ENCODE data around the gene FGF5. TPM values are rescaled to one million over a fixed set of nuclear protein-coding genes. Genes with fewer than 3 reads are reported as not detected.
"Not testable (repeated sequence)": the region's sequence is repeated elsewhere in the genome, so short reads cannot be mapped to it uniquely, and the experiment has no call there.

Gene FGF5
- polyA plus RNA-seq, 1 donor, result 0.25 TPM

GRCh38 chr4:80290665-80291064, 24.2 kb downstream of the FGF5 start:
- H3K36me3 ChIP-seq (ENCODE audit: control insufficient read depth, insufficient read depth, low read length); DNase-seq; H3K9me3 ChIP-seq (ENCODE audit: control insufficient read depth, low read depth, low read length); H3K4me3 ChIP-seq (ENCODE audit: low read length); H3K4me1 ChIP-seq (ENCODE audit: control insufficient read depth, insufficient read depth, low read length); H3K27ac ChIP-seq (ENCODE audit: low read length); H3K27me3 ChIP-seq (ENCODE audit: control insufficient read depth, insufficient read depth, low read length): not testable (repeated sequence)
- no CpG with 5 or more reads among the region's 2 CpGs for WGBS (ENCODE audit: insufficient coverage, low lambda C conversion rate)

GRCh38 chr4:80294206-80294605, 27.7 kb downstream of the FGF5 start:
- Histone ChIP-seq H3K4me1 (ENCODE audit: control insufficient read depth, insufficient read depth, low read length) (no peaks in the 10 kb centered on the region), H3K9me3 (ENCODE audit: control insufficient read depth, low read depth, low read length) (no peaks in the 10 kb centered on the region), H3K36me3 (ENCODE audit: control insufficient read depth, insufficient read depth, low read length) (no peaks in the 10 kb centered on the region), H3K27ac (ENCODE audit: low read length) (no peak overlapping the region), H3K4me3 (ENCODE audit: low read length) (no peak overlapping the region), H3K27me3 (ENCODE audit: control insufficient read depth, insufficient read depth, low read length) (no peaks in the 10 kb centered on the region)
- WGBS (ENCODE audit: insufficient coverage, low lambda C conversion rate), result no CpG with 5 or more reads among the region's 2 CpGs
- no peak for DNase-seq

- Histone ChIP-seq H3K36me3 (ENCODE audit: control insufficient read depth, insufficient read depth, low read length) (no peaks in the 10 kb centered on the region), H3K4me1 (ENCODE audit: control insufficient read depth, insufficient read depth, low read length) (no peaks in the 10 kb centered on the region), H3K4me3 (ENCODE audit: low read length) (no peak overlapping the region), H3K27ac (ENCODE audit: low read length) (no peak overlapping the region), H3K27me3 (ENCODE audit: control insufficient read depth, insufficient read depth, low read length) (no peaks in the 10 kb centered on the region), H3K9me3 (ENCODE audit: control insufficient read depth, low read depth, low read length) (no peaks in the 10 kb centered on the region)
- DNase-seq, result no peak
- no CpG with 5 or more reads among the region's 3 CpGs for WGBS (ENCODE audit: insufficient coverage, low lambda C conversion rate)
Observed at GRCh38 chr4:80295336-80295735, 28.9 kb downstream of the FGF5 start.

GRCh38 chr4:80295826-80296225, 29.4 kb downstream of the FGF5 start:
- Histone ChIP-seq H3K36me3 (ENCODE audit: control insufficient read depth, insufficient read depth, low read length) (no peaks in the 10 kb centered on the region), H3K9me3 (ENCODE audit: control insufficient read depth, low read depth, low read length) (no peaks in the 10 kb centered on the region), H3K27me3 (ENCODE audit: control insufficient read depth, insufficient read depth, low read length) (no peaks in the 10 kb centered on the region), H3K4me3 (ENCODE audit: low read length) (no peak overlapping the region), H3K4me1 (ENCODE audit: control insufficient read depth, insufficient read depth, low read length) (no peaks in the 10 kb centered on the region), H3K27ac (ENCODE audit: low read length) (no peak overlapping the region)
- no peak for DNase-seq
- WGBS (ENCODE audit: insufficient coverage, low lambda C conversion rate), result 93% methylated on average over 3 of the region's 5 CpGs

DNA sequence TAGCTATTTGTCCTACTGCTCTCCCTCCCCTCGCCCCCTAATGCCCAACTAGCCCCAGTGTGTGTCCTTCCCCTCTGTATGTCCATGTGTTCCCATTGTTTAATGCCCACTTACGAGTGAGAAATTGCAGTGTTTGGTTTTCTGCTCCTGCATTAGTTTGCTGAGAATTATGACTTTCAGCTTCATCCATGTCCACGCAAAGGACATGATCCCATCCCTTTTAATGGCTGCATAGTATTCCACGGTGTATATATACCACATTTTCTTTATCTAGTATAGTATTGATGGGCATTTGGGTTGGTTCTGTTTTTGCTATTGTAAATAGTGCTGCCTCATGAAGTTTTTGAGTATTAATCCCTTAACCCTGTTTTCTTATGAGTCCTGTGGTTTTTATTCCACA, 35.4 kb downstream of the FGF5 start:
- Histone ChIP-seq H3K27ac (ENCODE audit: low read length) (no peak overlapping the region), H3K9me3 (ENCODE audit: control insufficient read depth, low read depth, low read length) (peaks cover 7% of the 10 kb centered on the region), H3K4me3 (ENCODE audit: low read length) (no peak overlapping the region), H3K27me3 (ENCODE audit: control insufficient read depth, insufficient read depth, low read length) (no peaks in the 10 kb centered on the region), H3K4me1 (ENCODE audit: control insufficient read depth, insufficient read depth, low read length) (no peaks in the 10 kb centered on the region), H3K36me3 (ENCODE audit: control insufficient read depth, insufficient read depth, low read length) (no peaks in the 10 kb centered on the region)
- no CpG with 5 or more reads among the region's 4 CpGs for WGBS (ENCODE audit: insufficient coverage, low lambda C conversion rate)
- DNase-seq, result no peak

- H3K9me3 ChIP-seq (ENCODE audit: control insufficient read depth, low read depth, low read length), result peaks cover 7% of the 10 kb centered on the region
- H3K4me1 ChIP-seq (ENCODE audit: control insufficient read depth, insufficient read depth, low read length), result no peaks in the 10 kb centered on the region
- DNase-seq, result no peak
- no peak overlapping the region for H3K4me3 ChIP-seq (ENCODE audit: low read length)
- H3K27me3 ChIP-seq (ENCODE audit: control insufficient read depth, insufficient read depth, low read length), result peaks cover 1% of the 10 kb centered on the region
- no CpG with 5 or more reads among the region's 26 CpGs for WGBS (ENCODE audit: insufficient coverage, low lambda C conversion rate)
- H3K36me3 ChIP-seq (ENCODE audit: control insufficient read depth, insufficient read depth, low read length), result no peaks in the 10 kb centered on the region
- no peak overlapping the region for H3K27ac ChIP-seq (ENCODE audit: low read length)
Observed at GRCh38 chr4:80302616-80303223, 36.3 kb downstream of the FGF5 start.

DNA sequence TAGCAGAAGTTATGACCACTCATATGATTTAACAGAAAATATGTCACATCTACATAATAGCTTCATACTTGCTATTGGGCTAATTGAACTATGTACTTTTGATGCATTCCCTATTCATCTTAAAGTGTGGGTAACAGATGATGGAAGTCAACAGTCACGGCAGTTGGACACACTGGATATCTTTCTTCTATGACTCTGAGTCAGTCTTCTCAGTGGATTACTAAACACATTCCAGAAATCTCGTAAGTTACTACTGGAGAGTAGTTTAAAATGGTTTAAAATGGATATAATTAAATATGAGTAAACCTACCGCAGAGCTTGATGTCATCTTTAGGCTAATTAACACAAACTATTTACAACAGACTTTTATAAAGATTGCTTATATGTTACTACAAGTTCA, 39.0 kb downstream of the FGF5 start:
- no peak for DNase-seq
- Histone ChIP-seq H3K27me3 (ENCODE audit: control insufficient read depth, insufficient read depth, low read length) (peaks cover 6% of the 10 kb centered on the region), H3K4me1 (ENCODE audit: control insufficient read depth, insufficient read depth, low read length) (no peaks in the 10 kb centered on the region), H3K36me3 (ENCODE audit: control insufficient read depth, insufficient read depth, low read length) (no peaks in the 10 kb centered on the region), H3K27ac (ENCODE audit: low read length) (no peak overlapping the region), H3K4me3 (ENCODE audit: low read length) (no peak overlapping the region), H3K9me3 (ENCODE audit: control insufficient read depth, low read depth, low read length) (peaks cover 7% of the 10 kb centered on the region)
- WGBS (ENCODE audit: insufficient coverage, low lambda C conversion rate), result no CpG with 5 or more reads among the region's 3 CpGs

- Histone ChIP-seq H3K36me3 (ENCODE audit: control insufficient read depth, insufficient read depth, low read length) (no peaks in the 10 kb centered on the region), H3K4me1 (ENCODE audit: control insufficient read depth, insufficient read depth, low read length) (no peaks in the 10 kb centered on the region), H3K9me3 (ENCODE audit: control insufficient read depth, low read depth, low read length) (peaks cover 7% of the 10 kb centered on the region), H3K27me3 (ENCODE audit: control insufficient read depth, insufficient read depth, low read length) (peaks cover 8% of the 10 kb centered on the region), H3K4me3 (ENCODE audit: low read length) (no peak overlapping the region), H3K27ac (ENCODE audit: low read length) (no peak overlapping the region)
- 80% methylated on average over 1 of the region's 2 CpGs for WGBS (ENCODE audit: insufficient coverage, low lambda C conversion rate)
- DNase-seq, result no peak
Observed at GRCh38 chr4:80306260-80306659, 39.8 kb downstream of the FGF5 start.

DNA sequence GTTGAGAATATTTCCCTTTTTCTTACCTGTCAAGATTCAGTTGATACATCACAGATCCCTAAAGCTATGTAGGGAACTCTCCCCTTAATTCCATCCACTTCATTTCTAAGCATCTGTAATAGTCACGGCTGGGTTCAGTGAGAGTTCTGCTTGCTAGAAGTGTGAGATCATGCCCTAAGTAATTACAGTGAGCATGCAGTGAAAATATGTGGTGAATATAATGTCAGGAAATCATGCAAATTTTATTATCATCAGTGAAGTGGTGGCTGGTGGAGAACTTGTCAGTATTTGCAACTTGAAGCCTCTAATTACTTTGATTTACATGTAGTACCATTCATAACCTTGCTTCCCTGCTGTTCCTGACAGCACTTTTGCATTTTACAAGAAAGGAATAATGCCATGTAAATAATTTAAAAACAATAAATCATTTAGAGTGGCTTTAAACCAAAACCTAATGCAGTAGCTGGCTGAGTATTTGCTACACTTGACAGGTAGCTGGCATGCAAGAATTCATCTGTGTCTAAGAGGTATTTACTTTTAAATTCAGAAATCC, 40.8 kb downstream of the FGF5 start:
- no peak overlapping the region for H3K27ac ChIP-seq (ENCODE audit: low read length)
- no peaks in the 10 kb centered on the region for H3K36me3 ChIP-seq (ENCODE audit: control insufficient read depth, insufficient read depth, low read length)
- no CpG with 5 or more reads among the region's 1 CpG for WGBS (ENCODE audit: insufficient coverage, low lambda C conversion rate)

GRCh38 chr4:80307774-80308465, 41.5 kb downstream of the FGF5 start:
- no peaks in the 10 kb centered on the region for H3K4me1 ChIP-seq (ENCODE audit: control insufficient read depth, insufficient read depth, low read length)
- no peak overlapping the region for H3K27ac ChIP-seq (ENCODE audit: low read length)
- H3K4me3 ChIP-seq (ENCODE audit: low read length), result no peak overlapping the region
- H3K27me3 ChIP-seq (ENCODE audit: control insufficient read depth, insufficient read depth, low read length), result peaks cover 8% of the 10 kb centered on the region
- WGBS (ENCODE audit: insufficient coverage, low lambda C conversion rate), result no CpG with 5 or more reads among the region's 10 CpGs
- H3K9me3 ChIP-seq (ENCODE audit: control insufficient read depth, low read depth, low read length), result peaks cover 2% of the 10 kb centered on the region
- no peaks in the 10 kb centered on the region for H3K36me3 ChIP-seq (ENCODE audit: control insufficient read depth, insufficient read depth, low read length)
- DNase-seq, result no peak

More for the DNA sequence above, 40.8 kb downstream of the FGF5 start:
- no peak overlapping the region for H3K4me3 ChIP-seq (ENCODE audit: low read length)
- no peaks in the 10 kb centered on the region for H3K4me1 ChIP-seq (ENCODE audit: control insufficient read depth, insufficient read depth, low read length)
- peak in 1 of 2 donors; percentile 2 for DNase-seq
- H3K9me3 ChIP-seq (ENCODE audit: control insufficient read depth, low read depth, low read length), result peaks cover 7% of the 10 kb centered on the region
- H3K27me3 ChIP-seq (ENCODE audit: control insufficient read depth, insufficient read depth, low read length), result peaks cover 8% of the 10 kb centered on the region

- no peaks in the 10 kb centered on the region for H3K9me3 ChIP-seq (ENCODE audit: control insufficient read depth, low read depth, low read length)
- H3K27ac ChIP-seq (ENCODE audit: low read length), result no peak overlapping the region
- H3K27me3 ChIP-seq (ENCODE audit: control insufficient read depth, insufficient read depth, low read length), result peaks cover 8% of the 10 kb centered on the region
- no peak for DNase-seq
- WGBS (ENCODE audit: insufficient coverage, low lambda C conversion rate), result 17% methylated on average over 1 of the region's 4 CpGs
- H3K4me3 ChIP-seq (ENCODE audit: low read length), result no peak overlapping the region
- H3K4me1 ChIP-seq (ENCODE audit: control insufficient read depth, insufficient read depth, low read length), result no peaks in the 10 kb centered on the region
- H3K36me3 ChIP-seq (ENCODE audit: control insufficient read depth, insufficient read depth, low read length), result no peaks in the 10 kb centered on the region
Observed at GRCh38 chr4:80308466-80308822, 42.0 kb downstream of the FGF5 start.
